ENCODE measurements around the gene ZNF701.

ZNF701 gene

GRCh38 chr19:52602941-52603340, 32.9 kb downstream of the ZNF701 start:
- no peaks in the 10 kb centered on the region for H3K27me3 ChIP-seq
- H3K4me1 ChIP-seq, result peaks cover 0 to 32% (median 12%) of the 10 kb centered on the region in 4 donors
- peaks cover 0 to 3% (median 0%) of the 10 kb centered on the region in 3 donors for H3K36me3 ChIP-seq
- H3K4me3 ChIP-seq, result no peak overlapping the region
- TF ChIP-seq, protein P1, sequence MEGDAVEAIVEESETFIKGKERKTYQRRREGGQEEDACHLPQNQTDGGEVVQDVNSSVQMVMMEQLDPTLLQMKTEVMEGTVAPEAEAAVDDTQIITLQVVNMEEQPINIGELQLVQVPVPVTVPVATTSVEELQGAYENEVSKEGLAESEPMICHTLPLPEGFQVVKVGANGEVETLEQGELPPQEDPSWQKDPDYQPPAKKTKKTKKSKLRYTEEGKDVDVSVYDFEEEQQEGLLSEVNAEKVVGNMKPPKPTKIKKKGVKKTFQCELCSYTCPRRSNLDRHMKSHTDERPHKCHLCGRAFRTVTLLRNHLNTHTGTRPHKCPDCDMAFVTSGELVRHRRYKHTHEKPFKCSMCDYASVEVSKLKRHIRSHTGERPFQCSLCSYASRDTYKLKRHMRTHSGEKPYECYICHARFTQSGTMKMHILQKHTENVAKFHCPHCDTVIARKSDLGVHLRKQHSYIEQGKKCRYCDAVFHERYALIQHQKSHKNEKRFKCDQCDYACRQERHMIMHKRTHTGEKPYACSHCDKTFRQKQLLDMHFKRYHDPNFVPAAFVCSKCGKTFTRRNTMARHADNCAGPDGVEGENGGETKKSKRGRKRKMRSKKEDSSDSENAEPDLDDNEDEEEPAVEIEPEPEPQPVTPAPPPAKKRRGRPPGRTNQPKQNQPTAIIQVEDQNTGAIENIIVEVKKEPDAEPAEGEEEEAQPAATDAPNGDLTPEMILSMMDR (IDR thresholded peaks at IDR 0.05), result no peak
- DNase-seq, result no peak
- no peaks in the 10 kb centered on the region for H3K9me3 ChIP-seq
- intact Hi-C loops (cut with DNase I; ENCODE audit: low total_unique reads), result loop anchor here (5.0 kb wide), 1 partner anchor 34 kb away; the partner anchor contains the start of gene ZNF83
- peak overlapping the region; percentile 69 to 87 for H3K27ac ChIP-seq

GRCh38 chr19:52603558-52604207, 33.6 kb downstream of the ZNF701 start:
- TF ChIP-seq, protein P1 (IDR thresholded peaks at IDR 0.05), result no peak
- Histone ChIP-seq H3K36me3 (peaks cover 0 to 3% (median 2%) of the 10 kb centered on the region in 3 donors), H3K4me3 (no peak overlapping the region), H3K9me3 (no peaks in the 10 kb centered on the region), H3K27ac (peak overlapping the region; percentile 56 to 69), H3K27me3 (no peaks in the 10 kb centered on the region), H3K4me1 (peaks cover 0 to 32% (median 12%) of the 10 kb centered on the region in 4 donors)
- intact Hi-C loops (cut with DNase I; ENCODE audit: low total_unique reads), result loop anchor here (5.0 kb wide), 1 partner anchor 34 kb away; the partner anchor contains the start of gene ZNF83
- DNase-seq, result no peak

GRCh38 chr19:52613299-52613906, 43.3 kb downstream of the ZNF701 start:
- no peak overlapping the region for H3K4me3 ChIP-seq
- H3K27me3 ChIP-seq, result no peaks in the 10 kb centered on the region
- DNase-seq, result no peak
- peaks cover 59 to 76% (median 65%) of the 10 kb centered on the region in 3 donors for H3K36me3 ChIP-seq
- TF ChIP-seq, protein P1 (IDR thresholded peaks at IDR 0.05), result no peak
- H3K9me3 ChIP-seq, result peaks cover 0 to 19% (median 0%) of the 10 kb centered on the region in 3 donors
- H3K4me1 ChIP-seq, result no peaks in the 10 kb centered on the region
- H3K27ac ChIP-seq, result no peak overlapping the region
- intact Hi-C loops (cut with DNase I; ENCODE audit: low total_unique reads), result no loop called here

DNA sequence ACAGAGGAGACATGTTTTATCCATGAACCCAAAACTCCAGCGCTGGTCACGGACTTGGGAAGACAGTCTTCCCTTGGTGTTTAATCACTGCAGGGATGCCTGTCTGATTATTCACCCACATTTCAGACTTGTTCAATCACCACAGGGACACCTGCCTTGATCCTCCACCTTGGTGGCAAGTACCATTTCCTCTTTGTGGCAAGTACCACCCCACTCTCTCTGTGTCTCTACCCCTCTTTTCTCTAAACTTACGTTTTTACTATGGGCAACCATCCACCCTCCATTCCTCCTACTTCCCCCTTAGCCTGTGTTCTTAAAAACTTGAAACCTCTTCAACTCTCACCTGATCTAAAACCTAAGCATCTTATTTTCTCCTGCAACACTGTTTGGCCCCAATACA, 51.3 kb downstream of the ZNF701 start:
- peaks cover 37 to 88% (median 84%) of the 10 kb centered on the region in 3 donors for H3K36me3 ChIP-seq
- intact Hi-C loops (cut with DNase I; ENCODE audit: low total_unique reads), result loop anchor here (10.0 kb wide), 1 partner anchor 347 kb away; no protein-coding TSS in a partner anchor

DNA sequence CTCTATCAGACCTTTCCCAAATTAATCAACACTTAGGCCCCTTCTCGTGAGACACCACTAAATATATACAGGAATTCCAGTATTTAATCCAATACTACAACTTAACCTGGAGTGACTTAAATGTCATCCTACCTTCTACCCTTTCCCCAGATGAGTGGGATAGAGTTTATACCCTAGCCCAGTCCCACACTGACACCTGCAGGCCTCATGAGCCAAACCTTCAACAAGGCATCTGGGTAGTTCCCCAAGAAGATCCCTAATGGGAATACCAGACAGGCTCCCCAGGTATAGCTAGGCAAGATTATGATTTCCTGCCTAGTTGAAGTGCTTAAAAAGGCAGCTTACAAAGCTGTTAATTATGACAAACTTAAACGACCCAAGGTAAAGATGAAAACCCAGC, 52.2 kb downstream of the ZNF701 start:
- Histone ChIP-seq H3K4me1 (no peaks in the 10 kb centered on the region), H3K27ac (no peak overlapping the region), H3K9me3 (no peaks in the 10 kb centered on the region), H3K36me3 (peaks cover 28 to 85% (median 84%) of the 10 kb centered on the region in 3 donors), H3K27me3 (no peaks in the 10 kb centered on the region), H3K4me3 (no peak overlapping the region)
- TF ChIP-seq, protein P1 (IDR thresholded peaks at IDR 0.05), result no peak
- intact Hi-C loops (cut with DNase I; ENCODE audit: low total_unique reads), result loop anchor here (10.0 kb wide), 1 partner anchor 347 kb away; no protein-coding TSS in a partner anchor
- DNase-seq, result no peak

More for the DNA sequence above, 51.3 kb downstream of the ZNF701 start:
- no peak for DNase-seq
- no peaks in the 10 kb centered on the region for H3K27me3 ChIP-seq
- no peaks in the 10 kb centered on the region for H3K4me1 ChIP-seq
- TF ChIP-seq, protein P1 (IDR thresholded peaks at IDR 0.05), result no peak
- H3K4me3 ChIP-seq, result no peak overlapping the region
- no peak overlapping the region for H3K27ac ChIP-seq
- H3K9me3 ChIP-seq, result peaks cover 0 to 6% (median 0%) of the 10 kb centered on the region in 3 donors
